ENCODE measurements around the gene ADCYAP1.

ADCYAP1 gene

GRCh38 chr18:959854-960253 is 55.2 kb downstream of the ADCYAP1 start:
- in situ Hi-C loops (cut with MboI; ENCODE audit: low sequenced_read_pairs), result no loop called here

Measured in HL-60/S4 treated with phorbol 12-myristate 13-acetate at 8.2 ng/mL for 4 days and 3 days (cell line).